ENCODE measurements around the gene MLPH. TPM values are rescaled to one million over a fixed set of nuclear protein-coding genes. Genes with fewer than 3 reads are reported as not detected.

The MLPH gene
- total and polyA plus RNA-seq, 4 donors: 1.6 to 25.9 (median 22.3) TPM

DNA sequence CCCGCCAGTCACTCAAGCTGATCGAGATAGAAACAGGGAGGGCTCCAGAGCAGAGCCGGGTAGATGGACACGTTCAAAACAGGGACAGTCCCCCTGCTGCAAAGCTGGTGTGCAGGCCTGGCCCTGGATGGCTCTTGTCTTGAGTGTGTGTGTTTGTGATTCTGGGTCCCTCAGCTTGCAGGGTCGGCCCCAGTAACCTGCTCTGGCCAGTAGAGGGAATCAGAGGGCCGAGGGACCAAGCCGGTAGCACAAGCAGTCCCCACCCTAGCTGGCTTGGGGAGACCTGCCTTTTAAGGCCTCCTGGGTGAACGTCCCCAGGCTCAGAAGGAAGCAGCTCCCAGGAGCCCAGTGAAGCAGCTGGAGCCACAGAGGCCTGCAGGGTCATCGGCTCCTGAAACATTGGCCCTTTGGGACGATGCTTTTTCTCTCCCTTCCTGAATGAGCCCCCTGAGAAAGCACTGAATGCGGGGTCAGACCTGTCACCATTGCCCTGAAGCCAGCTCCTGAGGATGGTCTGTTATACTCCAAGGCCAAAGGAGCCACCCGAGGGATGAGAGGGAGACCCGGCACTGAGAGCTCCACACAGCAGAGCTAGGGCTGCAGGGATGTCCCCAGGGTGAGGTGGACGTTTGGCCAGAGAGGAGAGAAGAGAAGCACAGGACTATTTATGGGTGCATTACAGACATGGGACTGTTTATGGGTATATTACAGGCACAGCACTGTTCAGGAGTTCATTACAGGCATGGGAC is 15.4 kb upstream of the MLPH start:
- no peaks in the 10 kb centered on the region for H3K9me3 ChIP-seq (ENCODE audit: control insufficient read depth in 4 of 4, low read length in 3 of 4)
- peaks cover 3 to 23% (median 10%) of the 10 kb centered on the region in 4 donors for H3K4me1 ChIP-seq (ENCODE audit: control insufficient read depth in 4 of 4, insufficient read depth in 4 of 4, low read length in 3 of 4)
- H3K27ac ChIP-seq (ENCODE audit: low read depth in 1 of 2, low read length in 2 of 2): no peak overlapping the region
- H3K4me3 ChIP-seq (ENCODE audit: low read depth in 1 of 3, low read length in 3 of 3): no peak overlapping the region
- 51% methylated on average over 14 of the region's 14 CpGs for WGBS
- TF ChIP-seq, protein P1, sequence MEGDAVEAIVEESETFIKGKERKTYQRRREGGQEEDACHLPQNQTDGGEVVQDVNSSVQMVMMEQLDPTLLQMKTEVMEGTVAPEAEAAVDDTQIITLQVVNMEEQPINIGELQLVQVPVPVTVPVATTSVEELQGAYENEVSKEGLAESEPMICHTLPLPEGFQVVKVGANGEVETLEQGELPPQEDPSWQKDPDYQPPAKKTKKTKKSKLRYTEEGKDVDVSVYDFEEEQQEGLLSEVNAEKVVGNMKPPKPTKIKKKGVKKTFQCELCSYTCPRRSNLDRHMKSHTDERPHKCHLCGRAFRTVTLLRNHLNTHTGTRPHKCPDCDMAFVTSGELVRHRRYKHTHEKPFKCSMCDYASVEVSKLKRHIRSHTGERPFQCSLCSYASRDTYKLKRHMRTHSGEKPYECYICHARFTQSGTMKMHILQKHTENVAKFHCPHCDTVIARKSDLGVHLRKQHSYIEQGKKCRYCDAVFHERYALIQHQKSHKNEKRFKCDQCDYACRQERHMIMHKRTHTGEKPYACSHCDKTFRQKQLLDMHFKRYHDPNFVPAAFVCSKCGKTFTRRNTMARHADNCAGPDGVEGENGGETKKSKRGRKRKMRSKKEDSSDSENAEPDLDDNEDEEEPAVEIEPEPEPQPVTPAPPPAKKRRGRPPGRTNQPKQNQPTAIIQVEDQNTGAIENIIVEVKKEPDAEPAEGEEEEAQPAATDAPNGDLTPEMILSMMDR (IDR thresholded peaks at IDR 0.05; ENCODE audit: low read depth, low read length, missing input control): peak; percentile 75
- TF ChIP-seq RXRA (IDR thresholded peaks at IDR 0.05): peak; percentile 78 to 85
- TF ChIP-seq, protein P2, sequence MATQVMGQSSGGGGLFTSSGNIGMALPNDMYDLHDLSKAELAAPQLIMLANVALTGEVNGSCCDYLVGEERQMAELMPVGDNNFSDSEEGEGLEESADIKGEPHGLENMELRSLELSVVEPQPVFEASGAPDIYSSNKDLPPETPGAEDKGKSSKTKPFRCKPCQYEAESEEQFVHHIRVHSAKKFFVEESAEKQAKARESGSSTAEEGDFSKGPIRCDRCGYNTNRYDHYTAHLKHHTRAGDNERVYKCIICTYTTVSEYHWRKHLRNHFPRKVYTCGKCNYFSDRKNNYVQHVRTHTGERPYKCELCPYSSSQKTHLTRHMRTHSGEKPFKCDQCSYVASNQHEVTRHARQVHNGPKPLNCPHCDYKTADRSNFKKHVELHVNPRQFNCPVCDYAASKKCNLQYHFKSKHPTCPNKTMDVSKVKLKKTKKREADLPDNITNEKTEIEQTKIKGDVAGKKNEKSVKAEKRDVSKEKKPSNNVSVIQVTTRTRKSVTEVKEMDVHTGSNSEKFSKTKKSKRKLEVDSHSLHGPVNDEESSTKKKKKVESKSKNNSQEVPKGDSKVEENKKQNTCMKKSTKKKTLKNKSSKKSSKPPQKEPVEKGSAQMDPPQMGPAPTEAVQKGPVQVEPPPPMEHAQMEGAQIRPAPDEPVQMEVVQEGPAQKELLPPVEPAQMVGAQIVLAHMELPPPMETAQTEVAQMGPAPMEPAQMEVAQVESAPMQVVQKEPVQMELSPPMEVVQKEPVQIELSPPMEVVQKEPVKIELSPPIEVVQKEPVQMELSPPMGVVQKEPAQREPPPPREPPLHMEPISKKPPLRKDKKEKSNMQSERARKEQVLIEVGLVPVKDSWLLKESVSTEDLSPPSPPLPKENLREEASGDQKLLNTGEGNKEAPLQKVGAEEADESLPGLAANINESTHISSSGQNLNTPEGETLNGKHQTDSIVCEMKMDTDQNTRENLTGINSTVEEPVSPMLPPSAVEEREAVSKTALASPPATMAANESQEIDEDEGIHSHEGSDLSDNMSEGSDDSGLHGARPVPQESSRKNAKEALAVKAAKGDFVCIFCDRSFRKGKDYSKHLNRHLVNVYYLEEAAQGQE (IDR thresholded peaks at IDR 0.05): no peak
- TF ChIP-seq, protein P3, sequence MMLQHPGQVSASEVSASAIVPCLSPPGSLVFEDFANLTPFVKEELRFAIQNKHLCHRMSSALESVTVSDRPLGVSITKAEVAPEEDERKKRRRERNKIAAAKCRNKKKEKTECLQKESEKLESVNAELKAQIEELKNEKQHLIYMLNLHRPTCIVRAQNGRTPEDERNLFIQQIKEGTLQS (IDR thresholded peaks at IDR 0.05): no peak
- TF ChIP-seq RAD21 (IDR thresholded peaks at IDR 0.05): peak; percentile 86 to 90
- H3K9ac ChIP-seq (ENCODE audit: low read depth in 1 of 2, low read length in 2 of 2): no peak overlapping the region
- DNase-seq (ENCODE audit: low spot score): no peak
- H3K27me3 ChIP-seq (ENCODE audit: control insufficient read depth in 4 of 4, insufficient read depth in 4 of 4, low read length in 3 of 4): no peaks in the 10 kb centered on the region
- no peaks in the 10 kb centered on the region for H3K36me3 ChIP-seq (ENCODE audit: control insufficient read depth in 4 of 4, insufficient read depth in 3 of 4, low read depth in 1 of 4, low read length in 3 of 4)

DNA sequence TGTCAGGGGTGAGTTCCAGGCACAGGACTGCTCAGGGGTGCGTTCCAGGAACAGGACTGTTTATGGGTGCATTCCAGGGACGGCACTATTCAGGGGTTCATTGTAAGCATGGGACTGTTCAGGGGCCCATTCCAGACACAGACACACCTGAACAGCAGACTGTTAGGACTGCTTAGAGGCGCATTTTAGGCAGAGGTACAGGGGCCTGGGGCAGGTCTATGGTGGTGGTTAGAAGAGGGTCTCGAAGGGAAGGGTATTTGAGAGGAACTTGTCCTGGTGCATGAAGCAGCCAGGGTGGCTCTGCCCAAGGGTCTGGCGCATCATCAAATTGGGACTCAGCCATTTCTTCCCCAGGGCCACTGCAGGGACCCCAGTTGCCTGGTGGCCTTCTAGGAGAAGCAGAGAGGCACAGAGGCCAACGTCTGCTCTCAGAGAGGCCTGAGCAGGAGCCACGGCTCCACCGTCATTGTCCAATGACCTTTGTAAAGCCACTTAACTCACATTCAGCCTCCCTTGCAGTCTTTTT is 14.8 kb upstream of the MLPH start:
- H3K36me3 ChIP-seq (ENCODE audit: control insufficient read depth in 4 of 4, insufficient read depth in 3 of 4, low read depth in 1 of 4, low read length in 3 of 4): no peaks in the 10 kb centered on the region
- H3K27ac ChIP-seq (ENCODE audit: low read depth in 1 of 2, low read length in 2 of 2): no peak overlapping the region
- WGBS: 87% methylated on average over 8 of the region's 8 CpGs
- H3K4me3 ChIP-seq (ENCODE audit: low read depth in 1 of 3, low read length in 3 of 3): no peak overlapping the region
- H3K9ac ChIP-seq (ENCODE audit: low read depth in 1 of 2, low read length in 2 of 2): no peak overlapping the region
- peaks cover 3 to 19% (median 9%) of the 10 kb centered on the region in 4 donors for H3K4me1 ChIP-seq (ENCODE audit: control insufficient read depth in 4 of 4, insufficient read depth in 4 of 4, low read length in 3 of 4)
- DNase-seq (ENCODE audit: low spot score): no peak
- TF ChIP-seq, protein P3 (IDR thresholded peaks at IDR 0.05): no peak
- TF ChIP-seq RAD21 (IDR thresholded peaks at IDR 0.05) (no peak), RXRA (IDR thresholded peaks at IDR 0.05) (no peak), EGR1 (IDR thresholded peaks at IDR 0.05; ENCODE audit: low read depth in 2 of 2) (no peak)
- no peaks in the 10 kb centered on the region for H3K9me3 ChIP-seq (ENCODE audit: control insufficient read depth in 4 of 4, low read length in 3 of 4)
- H3K27me3 ChIP-seq (ENCODE audit: control insufficient read depth in 4 of 4, insufficient read depth in 4 of 4, low read length in 3 of 4): no peaks in the 10 kb centered on the region
